Neural cell (in vitro differentiated cells): ENCODE measurements around the gene TLR8. TPM values are rescaled to one million over a fixed set of nuclear protein-coding genes. Genes with fewer than 3 reads are reported as not detected.

Experiments used
- H2AFZ ChIP-seq: fragments of 200-600, 300-800 bp; sonication (generic), shearing (Covaris generic); 2 replicates; pipeline ENCODE4 v1.6.0; 2014; ENCODE audit warnings: low read depth, mild to moderate bottlenecking, antibody characterized with exemption, low read length, moderate library complexity
- H3F3A ChIP-seq: fragments of 200-600 bp; shearing (Covaris generic); 2 replicates; pipeline ENCODE4 v1.6.1; 2016; ENCODE audit warnings: mild to moderate bottlenecking, moderate library complexity, mixed read lengths, antibody characterized with exemption, low read length; ENCODE audit not compliant: insufficient read depth, poor library complexity, severe bottlenecking
- H3K27ac ChIP-seq: fragments of 200-600, 300-800 bp; sonication (generic), shearing (Covaris generic); 2 replicates; pipeline ENCODE4 v1.5.1; 2014; ENCODE audit warnings: mild to moderate bottlenecking, low read length, moderate library complexity
- H3K27me3 ChIP-seq: fragments of 300-800, 200-600 bp; sonication (generic), shearing (Covaris generic); 2 replicates; pipeline ENCODE4 v1.6.0; 2014; ENCODE audit warnings: mild to moderate bottlenecking, low read depth, low read length, moderate library complexity; ENCODE audit not compliant: insufficient read depth
- H3K36me3 ChIP-seq: fragments of 300-800, 200-600 bp; sonication (generic), shearing (Covaris generic); 2 replicates; pipeline ENCODE4 v1.5.1; 2014; ENCODE audit warnings: mild to moderate bottlenecking, antibody characterized with exemption, low read length, moderate library complexity; ENCODE audit not compliant: insufficient read depth
- H3K4me2 ChIP-seq: fragments of 300-800, 200-600 bp; sonication (generic), shearing (Covaris generic); 2 replicates; pipeline ENCODE4 v1.6.0; 2014; ENCODE audit warnings: mild to moderate bottlenecking, low read length
- H3K4me3 ChIP-seq: fragments of 300-800, 200-600 bp; sonication (generic), shearing (Covaris generic); 2 replicates; pipeline ENCODE4 v1.5.1; 2014; ENCODE audit warnings: mild to moderate bottlenecking, low read length, moderate library complexity
- H3K79me2 ChIP-seq: fragments of 200-600 bp; shearing (Covaris generic); replicated peaks from 2 replicates; pipeline ENCODE4 v1.6.0; 2014; ENCODE audit warnings: mild to moderate bottlenecking, low read length, moderate library complexity; ENCODE audit not compliant: insufficient read depth
- H3K9ac ChIP-seq: fragments of 300-800, 200-600 bp; sonication (generic), shearing (Covaris generic); 2 replicates; pipeline ENCODE4 v1.6.1; 2016; ENCODE audit warnings: mild to moderate bottlenecking, low read length, mixed read lengths
- H3K9me2 ChIP-seq: fragments of 200-600 bp; shearing (Covaris generic); 2 replicates; pipeline ENCODE4 v1.6.1; 2016; ENCODE audit warnings: mild to moderate bottlenecking, low read length, mixed read lengths; ENCODE audit not compliant: insufficient read depth
- H3K9me3 ChIP-seq: fragments of 200-600, 300-800 bp; sonication (generic), shearing (Covaris generic); 2 replicates; pipeline ENCODE4 v1.6.1; 2016; ENCODE audit warnings: mild to moderate bottlenecking, mixed run types, low read length, moderate library complexity, mixed read lengths
- H4K20me1 ChIP-seq: fragments of 200-600 bp; shearing (Covaris generic); 2 replicates; pipeline ENCODE4 v1.6.1; 2016; ENCODE audit warnings: mild to moderate bottlenecking, mixed run types; ENCODE audit not compliant: insufficient read depth
- CTCF ChIP-seq: fragments of 450-650 bp; IDR thresholded peaks from 2 replicates; pipeline ENCODE4 v1.5.1; 2014; ENCODE audit warnings: antibody characterized with exemption, mild to moderate bottlenecking, moderate library complexity; ENCODE audit not compliant: poor library complexity, severe bottlenecking
- EP300 ChIP-seq: fragments of 450-650 bp; conservative IDR thresholded peaks from 2 replicates; pipeline ENCODE4 v1.6.1; 2014; ENCODE audit warnings: antibody characterized with exemption, mild to moderate bottlenecking, moderate library complexity; ENCODE audit not compliant: poor library complexity, severe bottlenecking
- EZH2 ChIP-seq: fragments of 200-600, 300-800 bp; shearing (Covaris generic), sonication (generic); IDR thresholded peaks from 2 replicates; pipeline ENCODE4 v1.6.1; 2014; ENCODE audit warnings: antibody characterized with exemption, low read length, borderline replicate concordance, mild to moderate bottlenecking; ENCODE audit not compliant: insufficient read depth, poor library complexity, severe bottlenecking
- MXI1 ChIP-seq: fragments of 450-650 bp; conservative IDR thresholded peaks from 2 replicates; pipeline ENCODE4 v1.6.1; 2014; ENCODE audit warnings: antibody characterized with exemption, mild to moderate bottlenecking; ENCODE audit not compliant: poor library complexity, severe bottlenecking
- POLR2AphosphoS5 ChIP-seq: IDR thresholded peaks from 2 replicates; pipeline ENCODE4 v1.6.1; 2012
- RAD21 ChIP-seq: fragments of 450-650 bp; conservative IDR thresholded peaks from 2 replicates; pipeline ENCODE4 v1.6.1; 2014; ENCODE audit warnings: antibody characterized with exemption, mild to moderate bottlenecking, moderate library complexity
- SMC3 ChIP-seq: fragments of 450-650 bp; conservative IDR thresholded peaks from 2 replicates; pipeline ENCODE4 v1.6.1; 2014; ENCODE audit warnings: antibody characterized with exemption, mild to moderate bottlenecking, moderate library complexity; ENCODE audit not compliant: poor library complexity
- TAF1 ChIP-seq: IDR thresholded peaks from 2 replicates; pipeline ENCODE4 v1.6.1; 2012; ENCODE audit warnings: low read depth
- polyA plus RNA-seq: library from polyadenylated mRNA; depleted of rRNA; stranded (reverse); fragments of >200 nt; gene quantifications from 2 replicates; pipeline ENCODE4 v1.2.3, GENCODE V29; 2014

The TLR8 gene
- polyA plus RNA-seq, 1 donor from 2014 or later, result not detected

DNA sequence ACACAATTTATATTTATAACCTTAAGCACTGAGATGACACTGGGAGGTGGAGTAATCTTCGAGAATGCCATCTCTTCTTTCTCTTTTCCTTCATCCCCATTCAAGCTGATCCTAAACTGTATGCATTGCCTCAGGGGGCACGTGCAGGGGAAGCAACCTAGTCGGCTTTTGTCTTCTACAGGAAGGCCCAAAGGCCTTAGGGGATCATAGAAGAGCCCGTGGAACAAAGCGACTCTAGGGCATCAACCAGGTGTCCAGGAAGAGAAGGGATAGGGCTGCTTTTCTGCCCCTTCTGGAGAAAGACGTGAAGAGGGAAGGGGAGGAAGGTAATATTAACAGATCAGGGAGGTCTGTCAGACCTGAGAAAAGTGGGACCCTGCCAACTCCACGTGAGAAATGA, 6.9 kb upstream of the TLR8 start:
- Histone ChIP-seq H3F3A (no peaks in the 10 kb centered on the region), H3K4me2 (no peak overlapping the region), H3K4me3 (no peak overlapping the region), H3K9me3 (no peaks in the 10 kb centered on the region), H2AFZ (no peak overlapping the region), H4K20me1 (no peaks in the 10 kb centered on the region), H3K27ac (no peak overlapping the region), H3K36me3 (no peaks in the 10 kb centered on the region), H3K9me2 (no peaks in the 10 kb centered on the region), H3K27me3 (no peaks in the 10 kb centered on the region), H3K79me2 (no peaks in the 10 kb centered on the region), H3K9ac (no peak overlapping the region)
- no peak for TF ChIP-seq MXI1
- TF ChIP-seq SMC3, result no peak
- TF ChIP-seq EP300, result no peak
- TF ChIP-seq TAF1, result no peak
- TF ChIP-seq POLR2AphosphoS5, result no peak

DNA sequence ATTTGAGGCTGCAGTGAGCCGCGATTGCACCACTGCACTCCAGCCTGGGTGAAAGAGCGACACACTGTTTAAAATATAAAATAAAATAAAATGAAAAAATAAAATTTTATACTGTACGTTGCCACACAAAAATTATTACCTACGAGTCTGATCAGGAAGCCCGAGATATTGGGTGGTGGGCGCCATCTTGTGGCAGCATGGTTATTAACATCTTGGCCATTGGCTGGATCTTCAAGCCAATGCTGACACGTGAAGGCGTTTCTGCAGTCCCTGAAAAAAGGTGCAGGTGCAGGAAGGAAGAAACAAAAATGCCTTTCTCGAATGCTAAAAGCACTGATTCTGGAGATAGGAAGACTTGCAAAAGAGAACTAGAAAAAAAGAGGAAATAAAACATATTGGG, 4.9 kb upstream of the TLR8 start:
- Histone ChIP-seq H3K27ac (no peak overlapping the region), H2AFZ (no peak overlapping the region), H3K36me3 (no peaks in the 10 kb centered on the region), H3K9me2 (no peaks in the 10 kb centered on the region), H3K9ac (no peak overlapping the region), H3K27me3 (no peaks in the 10 kb centered on the region), H3K4me3 (no peak overlapping the region), H3F3A (no peaks in the 10 kb centered on the region), H3K9me3 (no peaks in the 10 kb centered on the region), H3K4me2 (no peak overlapping the region), H4K20me1 (no peaks in the 10 kb centered on the region), H3K79me2 (no peaks in the 10 kb centered on the region)
- TF ChIP-seq SMC3 (peak; percentile 47), TAF1 (no peak), EP300 (no peak), POLR2AphosphoS5 (no peak), RAD21 (peak; percentile 56), CTCF (peak; percentile 58), MXI1 (no peak), EZH2 (no peak)

DNA sequence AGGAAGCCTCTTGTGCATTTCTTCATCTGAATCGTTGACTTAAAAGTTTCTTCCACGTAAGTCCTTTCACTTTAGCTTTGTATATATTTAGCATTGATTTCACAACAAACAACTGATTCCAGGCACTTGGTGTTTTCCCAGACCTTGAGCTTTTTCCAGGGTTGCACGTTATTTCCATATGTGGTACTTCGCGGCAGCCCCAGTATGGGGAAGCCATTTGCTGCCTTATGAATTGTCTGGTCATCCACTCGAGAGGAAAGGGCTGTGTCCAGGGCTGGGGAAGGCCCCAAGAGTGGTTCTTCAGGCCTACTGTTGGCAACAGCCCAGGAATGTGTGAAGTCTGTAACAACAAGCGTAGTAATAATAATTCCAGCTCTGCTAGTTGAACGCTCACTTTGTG, 2.8 kb upstream of the TLR8 start:
- H2AFZ ChIP-seq, result no peak overlapping the region
- H3K4me2 ChIP-seq, result no peak overlapping the region

More for the DNA sequence above, 2.8 kb upstream of the TLR8 start:
- no peak overlapping the region for H3K27ac ChIP-seq
- H3K36me3 ChIP-seq, result no peaks in the 10 kb centered on the region
- H3K27me3 ChIP-seq, result no peaks in the 10 kb centered on the region
- H4K20me1 ChIP-seq, result no peaks in the 10 kb centered on the region
- no peak for TF ChIP-seq CTCF
- no peak for TF ChIP-seq SMC3
- no peak for TF ChIP-seq EZH2
- no peak for TF ChIP-seq TAF1
- no peak for TF ChIP-seq EP300
- H3K79me2 ChIP-seq, result no peaks in the 10 kb centered on the region
- H3K9ac ChIP-seq, result no peak overlapping the region
- no peak overlapping the region for H3K4me3 ChIP-seq
- H3K9me2 ChIP-seq, result no peaks in the 10 kb centered on the region
- no peaks in the 10 kb centered on the region for H3F3A ChIP-seq
- no peaks in the 10 kb centered on the region for H3K9me3 ChIP-seq
